ENCODE results near the gene IL1RAP.

IL1RAP gene

GRCh38 chr3:190614226-190615059 lies 100.6 kb downstream of the IL1RAP start:
- H3K56ac ChIP-seq (ENCODE audit: low read length), result no peak overlapping the region
- no peak for DNase-seq
- H3K4me3 ChIP-seq (ENCODE audit: low read length), result no peak overlapping the region
- H3K79me1 ChIP-seq (ENCODE audit: low read length), result no peaks in the 10 kb centered on the region
- no peaks in the 10 kb centered on the region for H3K79me2 ChIP-seq (ENCODE audit: control insufficient read depth, insufficient read depth, low read length)
- H3K23ac ChIP-seq (ENCODE audit: low read length), result no peak overlapping the region
- WGBS (ENCODE audit: extremely low coverage, insufficient coverage, low lambda C conversion rate), result no CpG with 5 or more reads among the region's 11 CpGs
- H2BK15ac ChIP-seq (replicated peaks; ENCODE audit: low read depth), result no peak overlapping the region
- H3K27ac ChIP-seq (ENCODE audit: low read depth, low read length), result no peak overlapping the region
- no peak overlapping the region for H3K4ac ChIP-seq (ENCODE audit: low read depth, low read length)
- H3K4me1 ChIP-seq (ENCODE audit: control insufficient read depth, low read depth, low read length), result no peaks in the 10 kb centered on the region
- no peak overlapping the region for H3K9ac ChIP-seq (ENCODE audit: low read length)
- no peak overlapping the region for H2BK120ac ChIP-seq (ENCODE audit: low read depth, low read length)
- no peak overlapping the region for H4K8ac ChIP-seq (ENCODE audit: low read depth, low read length)
- H3K27me3 ChIP-seq (ENCODE audit: insufficient read depth, low read length, poor library complexity), result no peaks in the 10 kb centered on the region
- H2BK5ac ChIP-seq (ENCODE audit: low read length), result no peak overlapping the region
- no peak overlapping the region for H2AK5ac ChIP-seq (ENCODE audit: low read length)
- H3K18ac ChIP-seq (ENCODE audit: low read length), result no peak overlapping the region
- no peaks in the 10 kb centered on the region for H3K36me3 ChIP-seq (ENCODE audit: control insufficient read depth, insufficient read depth, low read length)
- H3K4me2 ChIP-seq (ENCODE audit: low read length), result no peak overlapping the region
- H4K5ac ChIP-seq (ENCODE audit: low read length), result no peak overlapping the region

GRCh38 chr3:190615060-190615384 lies 101.1 kb downstream of the IL1RAP start:
- Histone ChIP-seq H4K8ac (ENCODE audit: low read depth, low read length) (no peak overlapping the region), H3K23ac (ENCODE audit: low read length) (no peak overlapping the region), H3K56ac (ENCODE audit: low read length) (no peak overlapping the region), H3K79me2 (ENCODE audit: control insufficient read depth, insufficient read depth, low read length) (no peaks in the 10 kb centered on the region), H2BK120ac (ENCODE audit: low read depth, low read length) (no peak overlapping the region), H3K9ac (ENCODE audit: low read length) (no peak overlapping the region), H3K79me1 (ENCODE audit: low read length) (no peaks in the 10 kb centered on the region), H3K27me3 (ENCODE audit: insufficient read depth, low read length, poor library complexity) (no peaks in the 10 kb centered on the region), H3K4me2 (ENCODE audit: low read length) (no peak overlapping the region), H3K18ac (ENCODE audit: low read length) (no peak overlapping the region), H3K27ac (ENCODE audit: low read depth, low read length) (no peak overlapping the region), H2BK5ac (ENCODE audit: low read length) (no peak overlapping the region), H3K4me3 (ENCODE audit: low read length) (no peak overlapping the region), H3K36me3 (ENCODE audit: control insufficient read depth, insufficient read depth, low read length) (no peaks in the 10 kb centered on the region), H3K4me1 (ENCODE audit: control insufficient read depth, low read depth, low read length) (no peaks in the 10 kb centered on the region), H2BK15ac (replicated peaks; ENCODE audit: low read depth) (no peak overlapping the region), H4K5ac (ENCODE audit: low read length) (no peak overlapping the region), H2AK5ac (ENCODE audit: low read length) (no peak overlapping the region), H3K4ac (ENCODE audit: low read depth, low read length) (no peak overlapping the region)
- DNase-seq, result no peak
- WGBS (ENCODE audit: extremely low coverage, insufficient coverage, low lambda C conversion rate), result no CpG with 5 or more reads among the region's 1 CpG

GRCh38 chr3:190615607-190616006 lies 101.7 kb downstream of the IL1RAP start:
- no peak overlapping the region for H3K4me2 ChIP-seq (ENCODE audit: low read length)
- no peak overlapping the region for H3K56ac ChIP-seq (ENCODE audit: low read length)
- no peak overlapping the region for H3K18ac ChIP-seq (ENCODE audit: low read length)
- H2BK5ac ChIP-seq (ENCODE audit: low read length), result no peak overlapping the region
- no peaks in the 10 kb centered on the region for H3K27me3 ChIP-seq (ENCODE audit: insufficient read depth, low read length, poor library complexity)
- no peaks in the 10 kb centered on the region for H3K36me3 ChIP-seq (ENCODE audit: control insufficient read depth, insufficient read depth, low read length)
- H3K79me1 ChIP-seq (ENCODE audit: low read length), result no peaks in the 10 kb centered on the region
- no peak overlapping the region for H2AK5ac ChIP-seq (ENCODE audit: low read length)
- no peak overlapping the region for H4K5ac ChIP-seq (ENCODE audit: low read length)
- no CpG with 5 or more reads among the region's 1 CpG for WGBS (ENCODE audit: extremely low coverage, insufficient coverage, low lambda C conversion rate)
- H4K8ac ChIP-seq (ENCODE audit: low read depth, low read length), result no peak overlapping the region
- H2BK120ac ChIP-seq (ENCODE audit: low read depth, low read length), result no peak overlapping the region
- no peak overlapping the region for H3K9ac ChIP-seq (ENCODE audit: low read length)
- no peak for DNase-seq
- H2BK15ac ChIP-seq (replicated peaks; ENCODE audit: low read depth), result no peak overlapping the region
- no peak overlapping the region for H3K4ac ChIP-seq (ENCODE audit: low read depth, low read length)
- H3K79me2 ChIP-seq (ENCODE audit: control insufficient read depth, insufficient read depth, low read length), result no peaks in the 10 kb centered on the region
- no peak overlapping the region for H3K23ac ChIP-seq (ENCODE audit: low read length)
- no peaks in the 10 kb centered on the region for H3K4me1 ChIP-seq (ENCODE audit: control insufficient read depth, low read depth, low read length)
- H3K4me3 ChIP-seq (ENCODE audit: low read length), result no peak overlapping the region
- no peak overlapping the region for H3K27ac ChIP-seq (ENCODE audit: low read depth, low read length)

GRCh38 chr3:190616637-190617036 lies 102.8 kb downstream of the IL1RAP start:
- no peak overlapping the region for H2BK5ac ChIP-seq (ENCODE audit: low read length)
- DNase-seq, result no peak
- no peaks in the 10 kb centered on the region for H3K79me1 ChIP-seq (ENCODE audit: low read length)
- H3K36me3 ChIP-seq (ENCODE audit: control insufficient read depth, insufficient read depth, low read length), result no peaks in the 10 kb centered on the region
- no peak overlapping the region for H3K23ac ChIP-seq (ENCODE audit: low read length)
- H4K5ac ChIP-seq (ENCODE audit: low read length), result no peak overlapping the region
- H3K4me2 ChIP-seq (ENCODE audit: low read length), result no peak overlapping the region
- no peak overlapping the region for H3K9ac ChIP-seq (ENCODE audit: low read length)
- no peaks in the 10 kb centered on the region for H3K27me3 ChIP-seq (ENCODE audit: insufficient read depth, low read length, poor library complexity)
- H3K56ac ChIP-seq (ENCODE audit: low read length), result no peak overlapping the region
- H2AK5ac ChIP-seq (ENCODE audit: low read length), result no peak overlapping the region
- no peak overlapping the region for H4K8ac ChIP-seq (ENCODE audit: low read depth, low read length)
- WGBS (ENCODE audit: extremely low coverage, insufficient coverage, low lambda C conversion rate), result no CpG with 5 or more reads among the region's 6 CpGs
- no peak overlapping the region for H3K4ac ChIP-seq (ENCODE audit: low read depth, low read length)
- no peaks in the 10 kb centered on the region for H3K4me1 ChIP-seq (ENCODE audit: control insufficient read depth, low read depth, low read length)
- no peak overlapping the region for H2BK15ac ChIP-seq (replicated peaks; ENCODE audit: low read depth)
- H2BK120ac ChIP-seq (ENCODE audit: low read depth, low read length), result no peak overlapping the region
- no peak overlapping the region for H3K4me3 ChIP-seq (ENCODE audit: low read length)
- no peak overlapping the region for H3K18ac ChIP-seq (ENCODE audit: low read length)
- H3K27ac ChIP-seq (ENCODE audit: low read depth, low read length), result no peak overlapping the region
- no peaks in the 10 kb centered on the region for H3K79me2 ChIP-seq (ENCODE audit: control insufficient read depth, insufficient read depth, low read length)

GRCh38 chr3:190617185-190617584 lies 103.3 kb downstream of the IL1RAP start:
- Histone ChIP-seq H3K23ac (ENCODE audit: low read length) (no peak overlapping the region), H4K5ac (ENCODE audit: low read length) (no peak overlapping the region), H3K79me2 (ENCODE audit: control insufficient read depth, insufficient read depth, low read length) (no peaks in the 10 kb centered on the region)

More at GRCh38 chr3:190617185-190617584, 103.3 kb downstream of the IL1RAP start:
- DNase-seq, result peak; percentile 55
- H3K4me2 ChIP-seq (ENCODE audit: low read length), result no peak overlapping the region
- no peak overlapping the region for H3K18ac ChIP-seq (ENCODE audit: low read length)
- H2BK5ac ChIP-seq (ENCODE audit: low read length), result no peak overlapping the region
- H2BK15ac ChIP-seq (replicated peaks; ENCODE audit: low read depth), result no peak overlapping the region
- no CpG with 5 or more reads among the region's 3 CpGs for WGBS (ENCODE audit: extremely low coverage, insufficient coverage, low lambda C conversion rate)
- no peak overlapping the region for H2BK120ac ChIP-seq (ENCODE audit: low read depth, low read length)
- no peak overlapping the region for H3K4me3 ChIP-seq (ENCODE audit: low read length)
- no peak overlapping the region for H4K8ac ChIP-seq (ENCODE audit: low read depth, low read length)
- H2AK5ac ChIP-seq (ENCODE audit: low read length), result no peak overlapping the region
- H3K79me1 ChIP-seq (ENCODE audit: low read length), result no peaks in the 10 kb centered on the region
- no peaks in the 10 kb centered on the region for H3K4me1 ChIP-seq (ENCODE audit: control insufficient read depth, low read depth, low read length)
- H3K36me3 ChIP-seq (ENCODE audit: control insufficient read depth, insufficient read depth, low read length), result no peaks in the 10 kb centered on the region
- no peak overlapping the region for H3K56ac ChIP-seq (ENCODE audit: low read length)
- no peak overlapping the region for H3K4ac ChIP-seq (ENCODE audit: low read depth, low read length)
- no peak overlapping the region for H3K27ac ChIP-seq (ENCODE audit: low read depth, low read length)
- no peak overlapping the region for H3K9ac ChIP-seq (ENCODE audit: low read length)
- H3K27me3 ChIP-seq (ENCODE audit: insufficient read depth, low read length, poor library complexity), result no peaks in the 10 kb centered on the region

All from mesendoderm (in vitro differentiated cells).